ENCODE results near the gene C13orf42. TPM values are rescaled to one million over a fixed set of nuclear protein-coding genes. Genes with fewer than 3 reads are reported as not detected.

C13orf42 gene
- total RNA-seq, 2 donors from 2014 or later, result not detected

Other genes starting within 250 kb of the C13orf42 start
- 10 to 100 TPM; 33.3 to 64.2 TPM for gene RNASEH2B, start 201.5 kb downstream of the C13orf42 start, total RNA-seq
- not detected for gene FAM124A, start 111.1 kb upstream of the C13orf42 start, total RNA-seq
- not detected for gene SERPINE3, start 228.4 kb upstream of the C13orf42 start, total RNA-seq